Activated T-cell treated with anti-CD3 and anti-CD28 coated beads for 1 hour (primary cell): ENCODE measurements around the gene UNC50.

ENCODE experiments used
- DNase-seq: peaks from one replicate; pipeline ENCODE4 v3.0.0-alpha.2; 2020; ENCODE audit warnings: low read depth

UNC50 gene

GRCh38 chr2:98665677-98666076, 57.3 kb downstream of the UNC50 start:
- no peak for DNase-seq
